ENCODE measurements around the gene CAPNS1.

Gene CAPNS1

DNA sequence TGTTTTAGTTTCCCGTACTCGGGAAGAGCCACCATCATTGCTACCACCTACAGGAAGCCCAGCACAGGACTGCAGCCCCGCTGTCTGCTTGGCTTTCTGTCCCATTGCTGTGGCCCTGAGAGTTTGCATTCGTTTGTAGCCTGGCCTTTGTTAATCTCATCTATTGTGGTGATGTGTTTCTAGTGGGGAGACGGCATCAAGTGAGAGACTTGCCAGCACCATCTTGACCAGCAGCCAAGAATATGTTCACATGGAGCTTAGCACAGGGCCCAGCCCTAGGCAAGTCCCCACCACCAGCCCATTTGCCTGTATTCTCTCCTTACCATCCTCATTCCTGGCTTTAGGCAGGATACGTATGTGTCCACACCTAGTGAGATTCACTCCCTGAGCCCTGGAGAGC, 46.2 kb upstream of the CAPNS1 start:
- Histone ChIP-seq H3K4me2 (ENCODE audit: low read length) (no peak overlapping the region), H3K9me3 (ENCODE audit: insufficient read depth, low read depth, low read length) (peaks cover 3% of the 10 kb centered on the region), H3K79me1 (ENCODE audit: low read length) (no peaks in the 10 kb centered on the region), H3K27ac (ENCODE audit: low read depth, low read length) (no peak overlapping the region), H4K12ac (ENCODE audit: low read depth, low read length) (no peak overlapping the region), H4K8ac (ENCODE audit: low read depth, low read length) (no peak overlapping the region), H2BK12ac (ENCODE audit: low read length) (no peak overlapping the region), H3K27me3 (ENCODE audit: insufficient read depth, low read length) (no peaks in the 10 kb centered on the region), H3K79me2 (ENCODE audit: control insufficient read depth, insufficient read depth, low read length, poor library complexity) (no peaks in the 10 kb centered on the region), H3K9ac (ENCODE audit: low read length) (no peak overlapping the region), H3K4me3 (ENCODE audit: low read depth, low read length) (no peak overlapping the region), H2AK5ac (ENCODE audit: low read length) (no peak overlapping the region), H3K14ac (ENCODE audit: low read length) (no peak overlapping the region), H4K91ac (ENCODE audit: low read depth, low read length) (no peak overlapping the region), H3K4ac (ENCODE audit: low read depth, low read length) (no peak overlapping the region), H3K36me3 (ENCODE audit: control insufficient read depth in 1 of 2, insufficient read depth in 2 of 2, low read length in 2 of 2) (peaks cover 48 to 57% of the 10 kb centered on the region in 2 experiments), H2BK120ac (ENCODE audit: insufficient read depth, low read length, poor library complexity) (no peak overlapping the region), H3K18ac (ENCODE audit: low read length) (no peak overlapping the region), H2AFZ (ENCODE audit: insufficient read depth, low read length, poor library complexity) (no peak overlapping the region), H3K4me1 (ENCODE audit: control insufficient read depth in 1 of 2, insufficient read depth in 2 of 2, low read length in 2 of 2) (no peaks in the 10 kb centered on the region), H2BK5ac (ENCODE audit: low read depth, low read length, poor library complexity) (no peak overlapping the region), H3K23ac (ENCODE audit: low read length) (no peak overlapping the region)
- DNase-seq = no peak
- WGBS (ENCODE audit: extremely low coverage, insufficient coverage, insufficient read length) = no CpG with 5 or more reads among the region's 6 CpGs

DNA sequence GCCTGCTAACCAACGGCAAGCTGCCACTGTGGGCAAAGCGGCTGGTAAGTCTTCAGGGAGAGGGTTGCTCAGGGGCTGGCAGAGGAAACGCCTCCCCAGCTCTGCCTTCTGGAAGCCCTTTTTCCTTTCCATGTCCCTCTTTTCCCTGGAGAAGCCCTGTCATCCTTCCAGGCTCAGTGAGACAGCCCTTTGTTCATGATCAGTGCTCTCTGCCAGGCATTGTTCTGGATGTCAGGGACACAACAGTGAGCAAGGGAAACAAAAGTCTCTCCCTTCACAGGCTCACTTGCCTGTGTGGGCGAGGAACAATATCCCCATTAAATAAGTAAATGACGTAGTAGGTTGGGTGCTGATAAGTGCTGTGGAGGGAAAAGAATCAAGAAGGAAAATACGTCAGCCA, 42.8 kb upstream of the CAPNS1 start:
- Histone ChIP-seq H2BK5ac (ENCODE audit: low read depth, low read length, poor library complexity) (no peak overlapping the region), H2BK120ac (ENCODE audit: insufficient read depth, low read length, poor library complexity) (no peak overlapping the region), H3K9ac (ENCODE audit: low read length) (no peak overlapping the region), H3K27ac (ENCODE audit: low read depth, low read length) (no peak overlapping the region), H3K4ac (ENCODE audit: low read depth, low read length) (no peak overlapping the region), H3K14ac (ENCODE audit: low read length) (no peak overlapping the region), H3K36me3 (ENCODE audit: control insufficient read depth in 1 of 2, insufficient read depth in 2 of 2, low read length in 2 of 2) (peaks cover 48 to 56% of the 10 kb centered on the region in 2 experiments), H3K4me3 (ENCODE audit: low read depth, low read length) (no peak overlapping the region), H3K9me3 (ENCODE audit: insufficient read depth, low read depth, low read length) (no peaks in the 10 kb centered on the region), H3K23ac (ENCODE audit: low read length) (no peak overlapping the region), H3K4me1 (ENCODE audit: control insufficient read depth in 1 of 2, insufficient read depth in 2 of 2, low read length in 2 of 2) (no peaks in the 10 kb centered on the region), H2AFZ (ENCODE audit: insufficient read depth, low read length, poor library complexity) (no peak overlapping the region), H2AK5ac (ENCODE audit: low read length) (no peak overlapping the region), H2BK12ac (ENCODE audit: low read length) (no peak overlapping the region), H3K79me1 (ENCODE audit: low read length) (no peaks in the 10 kb centered on the region), H4K8ac (ENCODE audit: low read depth, low read length) (no peak overlapping the region), H3K27me3 (ENCODE audit: insufficient read depth, low read length) (no peaks in the 10 kb centered on the region), H3K18ac (ENCODE audit: low read length) (no peak overlapping the region), H4K91ac (ENCODE audit: low read depth, low read length) (no peak overlapping the region), H3K79me2 (ENCODE audit: control insufficient read depth, insufficient read depth, low read length, poor library complexity) (no peaks in the 10 kb centered on the region), H3K4me2 (ENCODE audit: low read length) (no peak overlapping the region), H4K12ac (ENCODE audit: low read depth, low read length) (no peak overlapping the region)
- WGBS (ENCODE audit: extremely low coverage, insufficient coverage, insufficient read length) = no CpG with 5 or more reads among the region's 6 CpGs
- no peak for DNase-seq

- H3K79me2 ChIP-seq (ENCODE audit: control insufficient read depth, insufficient read depth, low read length, poor library complexity) = no peaks in the 10 kb centered on the region
- H3K4me2 ChIP-seq (ENCODE audit: low read length) = no peak overlapping the region
- DNase-seq = no peak
- peaks cover 0 to 2% of the 10 kb centered on the region in 2 experiments for H3K4me1 ChIP-seq (ENCODE audit: control insufficient read depth in 1 of 2, insufficient read depth in 2 of 2, low read length in 2 of 2)
- no peak overlapping the region for H4K91ac ChIP-seq (ENCODE audit: low read depth, low read length)
- no peak overlapping the region for H4K12ac ChIP-seq (ENCODE audit: low read depth, low read length)
- H3K23ac ChIP-seq (ENCODE audit: low read length) = no peak overlapping the region
- no CpG with 5 or more reads among the region's 19 CpGs for WGBS (ENCODE audit: extremely low coverage, insufficient coverage, insufficient read length)
- H3K18ac ChIP-seq (ENCODE audit: low read length) = no peak overlapping the region
- H3K27me3 ChIP-seq (ENCODE audit: insufficient read depth, low read length) = no peaks in the 10 kb centered on the region
- no peak overlapping the region for H3K4me3 ChIP-seq (ENCODE audit: low read depth, low read length)
- H3K79me1 ChIP-seq (ENCODE audit: low read length) = no peaks in the 10 kb centered on the region
- no peak overlapping the region for H3K9ac ChIP-seq (ENCODE audit: low read length)
- H3K36me3 ChIP-seq (ENCODE audit: control insufficient read depth in 1 of 2, insufficient read depth in 2 of 2, low read length in 2 of 2) = peaks cover 51 to 59% of the 10 kb centered on the region in 2 experiments
- no peak overlapping the region for H3K14ac ChIP-seq (ENCODE audit: low read length)
- H3K27ac ChIP-seq (ENCODE audit: low read depth, low read length) = no peak overlapping the region
- H2AFZ ChIP-seq (ENCODE audit: insufficient read depth, low read length, poor library complexity) = no peak overlapping the region
- no peak overlapping the region for H2BK120ac ChIP-seq (ENCODE audit: insufficient read depth, low read length, poor library complexity)
- no peak overlapping the region for H2BK12ac ChIP-seq (ENCODE audit: low read length)
- no peaks in the 10 kb centered on the region for H3K9me3 ChIP-seq (ENCODE audit: insufficient read depth, low read depth, low read length)
- H2AK5ac ChIP-seq (ENCODE audit: low read length) = no peak overlapping the region
- H2BK5ac ChIP-seq (ENCODE audit: low read depth, low read length, poor library complexity) = no peak overlapping the region
- H3K4ac ChIP-seq (ENCODE audit: low read depth, low read length) = no peak overlapping the region
- H4K8ac ChIP-seq (ENCODE audit: low read depth, low read length) = no peak overlapping the region
These were observed 40.6 kb upstream of the CAPNS1 start for GRCh38 chr19:36099166-36099785.

DNA sequence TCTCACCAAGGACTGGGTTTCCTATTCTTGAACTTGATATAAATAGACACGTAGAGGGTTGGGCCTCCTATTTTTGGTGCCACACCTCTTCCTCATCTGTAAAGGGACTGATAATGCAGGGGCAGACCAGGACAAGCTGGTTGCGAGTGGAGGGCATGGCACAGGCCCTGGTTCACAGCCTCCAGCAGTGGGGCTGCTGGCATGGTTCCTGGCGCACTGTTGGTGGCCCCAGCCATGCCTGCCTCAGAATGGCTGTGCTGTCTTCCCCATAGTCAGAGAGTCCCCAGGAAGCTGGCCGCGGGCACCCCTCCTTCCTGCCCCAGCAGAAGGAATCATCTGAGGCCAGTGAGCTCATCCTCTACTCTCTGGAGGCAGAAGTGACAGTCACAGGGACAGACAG, 39.4 kb upstream of the CAPNS1 start:
- H3K79me2 ChIP-seq (ENCODE audit: control insufficient read depth, insufficient read depth, low read length, poor library complexity) = no peaks in the 10 kb centered on the region
- no peak overlapping the region for H2BK5ac ChIP-seq (ENCODE audit: low read depth, low read length, poor library complexity)

More for the DNA sequence above, 39.4 kb upstream of the CAPNS1 start:
- peaks cover 61 to 65% of the 10 kb centered on the region in 2 experiments for H3K36me3 ChIP-seq (ENCODE audit: control insufficient read depth in 1 of 2, insufficient read depth in 2 of 2, low read length in 2 of 2)
- no peaks in the 10 kb centered on the region for H3K27me3 ChIP-seq (ENCODE audit: insufficient read depth, low read length)
- H3K23ac ChIP-seq (ENCODE audit: low read length) = no peak overlapping the region
- H3K9me3 ChIP-seq (ENCODE audit: insufficient read depth, low read depth, low read length) = no peaks in the 10 kb centered on the region
- no peak overlapping the region for H3K18ac ChIP-seq (ENCODE audit: low read length)
- H2AFZ ChIP-seq (ENCODE audit: insufficient read depth, low read length, poor library complexity) = no peak overlapping the region
- H3K4me2 ChIP-seq (ENCODE audit: low read length) = no peak overlapping the region
- no peak overlapping the region for H3K14ac ChIP-seq (ENCODE audit: low read length)
- H2AK5ac ChIP-seq (ENCODE audit: low read length) = no peak overlapping the region
- H4K8ac ChIP-seq (ENCODE audit: low read depth, low read length) = no peak overlapping the region
- H3K9ac ChIP-seq (ENCODE audit: low read length) = no peak overlapping the region
- no peak overlapping the region for H3K4me3 ChIP-seq (ENCODE audit: low read depth, low read length)
- WGBS (ENCODE audit: extremely low coverage, insufficient coverage, insufficient read length) = no CpG with 5 or more reads among the region's 5 CpGs
- H3K4ac ChIP-seq (ENCODE audit: low read depth, low read length) = no peak overlapping the region
- no peak overlapping the region for H3K27ac ChIP-seq (ENCODE audit: low read depth, low read length)
- H3K4me1 ChIP-seq (ENCODE audit: control insufficient read depth in 1 of 2, insufficient read depth in 2 of 2, low read length in 2 of 2) = peaks cover 0 to 5% of the 10 kb centered on the region in 2 experiments
- H2BK120ac ChIP-seq (ENCODE audit: insufficient read depth, low read length, poor library complexity) = no peak overlapping the region
- H4K91ac ChIP-seq (ENCODE audit: low read depth, low read length) = no peak overlapping the region
- DNase-seq = no peak
- H4K12ac ChIP-seq (ENCODE audit: low read depth, low read length) = no peak overlapping the region
- no peak overlapping the region for H2BK12ac ChIP-seq (ENCODE audit: low read length)
- H3K79me1 ChIP-seq (ENCODE audit: low read length) = no peaks in the 10 kb centered on the region

Measured in trophoblast cell (in vitro differentiated cells and primary cell).